Common myeloid progenitor, CD34-positive (primary cell): ENCODE data around the gene CFAP45.

Experiments used
- CTCF ChIA-PET: fragments of 350-600 bp; sonication (Branson Sonifier 250); formaldehyde crosslinking; loops from one replicate; lab custom pipeline; 2021; ENCODE audit warnings: antibody characterized with exemption; lab: Charles Lee
- POLR2A ChIA-PET: fragments of 350-600 bp; sonication (Branson Sonifier 250); formaldehyde crosslinking; loops from one replicate; lab custom pipeline; 2021; ENCODE audit warnings: antibody characterized with exemption; lab: Charles Lee
- DNase-seq, 3 donors: peaks; one replicate each; pipeline versions ENCODE4 v3.0.0 to v3.0.0-alpha.2; 2013
- H3K27ac ChIP-seq, 2 experiments: 1 replicate in 1 of 2; 2 replicates in 1 of 2; pipeline ENCODE4 v1.7.0; 2013; ENCODE audit warnings: inconsistent platforms in 2 of 2, low read length in 2 of 2, mild to moderate bottlenecking in 2 of 2, low read depth in 1 of 2, moderate library complexity in 1 of 2; ENCODE audit not compliant: severe bottlenecking in 2 of 2, insufficient read depth in 1 of 2, poor library complexity in 1 of 2
- H3K27me3 ChIP-seq, 5 experiments: replicated peaks in 2 of 5; 1 replicate in 3 of 5; 2 replicates in 2 of 5; pipeline versions ENCODE4 v1.6.1 to v1.7.0; 2013; ENCODE audit warnings: low read length in 4 of 5, mild to moderate bottlenecking in 2 of 5, moderate library complexity in 2 of 5, inconsistent platforms in 1 of 5; ENCODE audit not compliant: insufficient read depth in 5 of 5, control insufficient read depth in 4 of 5
- H3K36me3 ChIP-seq, 4 experiments: 1 replicate in 2 of 4; 2 replicates in 2 of 4; pipeline versions ENCODE4 v1.6.1 to v1.7.0; 2013; ENCODE audit warnings: low read length in 3 of 4, control low read depth in 1 of 4, mild to moderate bottlenecking in 1 of 4; ENCODE audit not compliant: control insufficient read depth in 4 of 4, insufficient read depth in 4 of 4
- H3K4me1 ChIP-seq, 4 experiments: 1 replicate in 3 of 4; 2 replicates in 1 of 4; pipeline versions ENCODE4 v1.6.1 to v1.7.1; 2013; ENCODE audit warnings: low read length in 3 of 4, mild to moderate bottlenecking in 3 of 4, control low read depth in 1 of 4, inconsistent platforms in 1 of 4, moderate library complexity in 1 of 4; ENCODE audit not compliant: control insufficient read depth in 4 of 4, insufficient read depth in 4 of 4; ENCODE audit errors: control extremely low read depth in 1 of 4
- H3K4me3 ChIP-seq, 7 experiments: 1 replicate in 4 of 7; 2 replicates in 3 of 7; pipeline versions ENCODE4 v1.5.1 to v1.7.0; 2013; ENCODE audit warnings: mild to moderate bottlenecking in 7 of 7, low read length in 6 of 7, moderate library complexity in 6 of 7, inconsistent platforms in 2 of 7, low read depth in 2 of 7, control low read depth in 1 of 7; ENCODE audit not compliant: insufficient read depth in 4 of 7, control insufficient read depth in 1 of 7; ENCODE audit errors: extremely low read depth in 1 of 7
- H3K9me3 ChIP-seq, 5 experiments: 1 replicate in 4 of 5; 2 replicates in 1 of 5; pipeline versions ENCODE4 v1.6.1 to v1.7.1; 2013; ENCODE audit warnings: low read length in 4 of 5, mild to moderate bottlenecking in 2 of 5, inconsistent platforms in 1 of 5, low read depth in 1 of 5, moderate library complexity in 1 of 5; ENCODE audit not compliant: control insufficient read depth in 4 of 5, insufficient read depth in 2 of 5; ENCODE audit errors: control extremely low read depth in 1 of 5
- WGBS: methylation state at CpG from one replicate; pipeline ENCODE4 v1.1.5; 2013; ENCODE audit not compliant: insufficient coverage; 5-methylcytosine and 5-hydroxymethylcytosine counted together

Gene CFAP45

GRCh38 chr1:159862557-159862956 is 37.4 kb downstream of the CFAP45 start, which contains the start of gene VSIG8:
VSIG8 (minus strand) TSS chr1:159862657; CDS start chr1:159862521, 136 bp downstream.
- Histone ChIP-seq H3K4me1 (no peaks in the 10 kb centered on the region), H3K36me3 (peaks cover 0 to 2% (median 0%) of the 10 kb centered on the region in 4 experiments), H3K27me3 (peaks cover 0 to 3% (median 0%) of the 10 kb centered on the region in 5 experiments), H3K9me3 (no peaks in the 10 kb centered on the region), H3K27ac (no peak within 1 kb of the TSS), H3K4me3 (no peak within 1 kb of the TSS)
- ChIA-PET POLR2A (no interaction called here), CTCF (interaction anchor here (1.0 to 1.3 kb wide), 4 partner anchors 25 to 33 kb away, joined by 3 to 4 read pairs (median 4); no protein-coding TSS in a partner anchor)
- WGBS: 85% methylated on average over 3 of the region's 4 CpGs
- DNase-seq: no peak

- no peak overlapping the region for H3K4me3 ChIP-seq
- no peak for DNase-seq
- ChIA-PET CTCF (interaction anchor here (1.0 to 1.3 kb wide), 4 partner anchors 25 to 32 kb away, joined by 3 to 4 read pairs (median 4); no protein-coding TSS in a partner anchor), POLR2A (no interaction called here)
- no peaks in the 10 kb centered on the region for H3K4me1 ChIP-seq
- peaks cover 0 to 3% (median 0%) of the 10 kb centered on the region in 5 experiments for H3K27me3 ChIP-seq
- H3K27ac ChIP-seq: no peak overlapping the region
- peaks cover 0 to 3% (median 0%) of the 10 kb centered on the region in 4 experiments for H3K36me3 ChIP-seq
- 100% methylated on average over 3 of the region's 5 CpGs for WGBS
- H3K9me3 ChIP-seq: no peaks in the 10 kb centered on the region
Observed at GRCh38 chr1:159862031-159862430, 37.9 kb downstream of the CFAP45 start.

- ChIA-PET POLR2A (no interaction called here), CTCF (interaction anchor here (1.3 kb wide), 1 partner anchor 26 kb away, joined by 4 read pairs; no protein-coding TSS in a partner anchor)
- Histone ChIP-seq H3K4me3 (no peak overlapping the region), H3K36me3 (peaks cover 0 to 3% (median 0%) of the 10 kb centered on the region in 4 experiments), H3K9me3 (no peaks in the 10 kb centered on the region), H3K27ac (no peak overlapping the region), H3K27me3 (peaks cover 0 to 3% (median 0%) of the 10 kb centered on the region in 5 experiments), H3K4me1 (no peaks in the 10 kb centered on the region)
- no peak for DNase-seq
- 89% methylated on average over 4 of the region's 8 CpGs for WGBS
Observed at GRCh38 chr1:159861218-159861617, 38.7 kb downstream of the CFAP45 start.

- peaks cover 0 to under 1% (median 0%) of the 10 kb centered on the region in 4 experiments for H3K4me1 ChIP-seq
- H3K27me3 ChIP-seq: peaks cover 0 to 3% (median 0%) of the 10 kb centered on the region in 5 experiments
- no peaks in the 10 kb centered on the region for H3K9me3 ChIP-seq
- 95% methylated on average over 3 of the region's 3 CpGs for WGBS
- H3K4me3 ChIP-seq: no peak overlapping the region
- ChIA-PET POLR2A (no interaction called here), CTCF (interaction anchor here (1.2 to 1.6 kb wide), 2 partner anchors 27 to 33 kb away, joined by 3 to 5 read pairs; no protein-coding TSS in a partner anchor)
- H3K27ac ChIP-seq: no peak overlapping the region
- H3K36me3 ChIP-seq: peaks cover 0 to 3% (median 0%) of the 10 kb centered on the region in 4 experiments
- no peak for DNase-seq
Observed at GRCh38 chr1:159860456-159860855, 39.5 kb downstream of the CFAP45 start.

DNA sequence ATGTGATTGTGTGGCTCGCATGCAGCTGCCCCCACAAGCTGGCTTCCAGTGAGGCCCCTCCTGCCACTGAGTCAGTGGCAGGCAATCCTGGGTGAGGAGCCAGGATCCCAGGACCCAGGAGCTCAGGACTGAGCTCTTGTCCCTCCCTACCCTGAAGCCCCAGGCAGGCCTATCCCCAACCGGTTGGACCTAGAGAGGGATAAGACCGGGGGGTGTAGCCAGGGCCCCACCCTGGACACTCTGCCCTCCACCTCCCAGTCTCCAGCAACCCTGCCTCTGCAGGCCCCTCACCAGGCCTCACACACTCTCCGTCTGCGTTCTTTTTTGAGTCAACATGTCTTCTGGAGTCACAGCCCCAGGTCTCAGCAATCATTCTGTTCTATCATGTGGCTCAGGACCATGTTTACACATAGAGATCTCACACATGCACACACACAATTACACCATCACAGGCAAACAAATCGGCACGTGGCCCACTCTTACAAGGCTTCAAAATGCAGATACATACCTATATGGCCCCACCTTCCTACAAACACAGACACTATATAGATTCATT is 40.1 kb downstream of the CFAP45 start:
- CTCF ChIA-PET: interaction anchor here (1.0 to 1.6 kb wide), 4 partner anchors 27 to 81 kb away, joined by 3 to 5 read pairs (median 4); no protein-coding TSS in a partner anchor
- POLR2A ChIA-PET: no interaction called here

DNA sequence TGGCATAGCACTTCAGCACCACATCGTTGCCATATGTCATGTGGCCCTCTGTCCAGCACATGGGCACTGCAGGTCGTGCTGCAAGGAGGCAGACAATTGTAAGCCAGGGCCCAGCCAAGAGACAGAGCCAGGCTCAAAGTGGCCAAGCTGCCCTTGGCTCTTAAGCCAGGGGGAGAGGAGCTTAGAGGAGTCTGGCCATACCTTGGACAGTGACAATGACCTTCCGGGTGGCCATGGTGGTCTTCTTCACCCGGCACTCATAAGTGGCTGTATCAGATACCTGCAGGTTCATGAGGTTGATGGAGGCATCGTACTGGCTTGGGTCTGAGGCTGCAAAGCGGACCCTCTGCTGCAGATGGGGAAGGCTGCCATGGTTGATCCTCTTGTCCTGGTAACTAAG is 42.1 kb downstream of the CFAP45 start:
- peaks cover 0 to 3% (median 0%) of the 10 kb centered on the region in 5 experiments for H3K27me3 ChIP-seq
- POLR2A ChIA-PET: no interaction called here
- CTCF ChIA-PET: interaction anchor here (1.2 to 2.1 kb wide), 4 partner anchors 8 to 62 kb away, joined by 3 to 10 read pairs (median 4); no protein-coding TSS in a partner anchor
- H3K4me1 ChIP-seq: peaks cover 2 to 20% (median 14%) of the 10 kb centered on the region in 4 experiments
- H3K4me3 ChIP-seq: no peak overlapping the region
- no peak overlapping the region for H3K27ac ChIP-seq
- H3K36me3 ChIP-seq: peaks cover 0 to 3% (median 0%) of the 10 kb centered on the region in 4 experiments
- H3K9me3 ChIP-seq: no peaks in the 10 kb centered on the region
- DNase-seq: no peak
- WGBS: 94% methylated on average over 4 of the region's 6 CpGs

More for the DNA sequence above, 40.1 kb downstream of the CFAP45 start:
- Histone ChIP-seq H3K27me3 (peaks cover 0 to 3% (median 0%) of the 10 kb centered on the region in 5 experiments), H3K4me3 (no peak overlapping the region), H3K27ac (no peak overlapping the region), H3K36me3 (peaks cover 0 to 3% (median 0%) of the 10 kb centered on the region in 4 experiments), H3K4me1 (peaks cover 2 to 6% (median 5%) of the 10 kb centered on the region in 4 experiments), H3K9me3 (no peaks in the 10 kb centered on the region)
- 96% methylated on average over 6 of the region's 7 CpGs for WGBS
- no peak for DNase-seq

DNA sequence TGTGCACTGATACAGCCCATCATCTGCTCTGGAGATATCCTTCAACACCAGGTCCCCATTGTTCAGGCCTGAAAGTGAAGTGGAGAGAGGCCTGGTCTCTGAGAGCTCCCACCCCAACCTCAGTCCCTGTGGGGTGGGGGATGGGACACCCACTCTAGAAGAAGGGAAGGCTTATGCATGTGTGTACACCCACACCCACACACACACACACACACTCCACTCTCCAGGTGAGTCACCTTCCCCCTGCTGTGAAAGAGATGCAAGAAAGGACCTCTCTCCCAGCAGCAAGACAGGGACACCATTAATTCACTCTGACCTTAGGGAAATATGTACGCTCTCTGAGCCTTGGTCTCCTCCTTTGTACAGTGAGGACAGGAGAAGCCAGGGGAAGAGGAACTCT is 43.4 kb downstream of the CFAP45 start:
- POLR2A ChIA-PET: interaction anchor here (0.7 kb wide), 1 partner anchor 827 kb away, joined by 3 read pairs; no protein-coding TSS in a partner anchor
- Histone ChIP-seq H3K4me1 (peaks cover 2 to 20% (median 14%) of the 10 kb centered on the region in 4 experiments), H3K27me3 (peaks cover 0 to 3% (median 0%) of the 10 kb centered on the region in 5 experiments), H3K4me3 (no peak overlapping the region), H3K36me3 (peaks cover 0 to 3% (median 0%) of the 10 kb centered on the region in 4 experiments), H3K9me3 (no peaks in the 10 kb centered on the region), H3K27ac (no peak overlapping the region)
- CTCF ChIA-PET: interaction anchor here (1.3 to 2.1 kb wide), 3 partner anchors 15 to 36 kb away, joined by 3 to 10 read pairs (median 5); no protein-coding TSS in a partner anchor
- DNase-seq: no peak
- WGBS: no CpG with 5 or more reads among the region's 1 CpG
